H1 (cell line): ENCODE results near the gene OR6K2. TPM values are rescaled to one million over a fixed set of nuclear protein-coding genes. Genes with fewer than 3 reads are reported as not detected.

Experiments
- CTCF ChIA-PET: fragments of 300-600 bp; sonication (Branson Sonifier 250); formaldehyde crosslinking; loops from one replicate; lab custom pipeline; 2021; ENCODE audit not compliant: partially characterized antibody; lab: Charles Lee
- POLR2A ChIA-PET: fragments of 300-600 bp; sonication (Branson Sonifier 250); formaldehyde crosslinking; loops from one replicate; lab custom pipeline; 2021; ENCODE audit warnings: inconsistent platforms; ENCODE audit not compliant: partially characterized antibody; lab: Charles Lee
- DNase-seq, 2 experiments: peaks; one replicate each; pipeline versions ENCODE4 v3.0.0 to v3.0.0-alpha.2; 2010 to 2022; ENCODE audit warnings: low spot score in 2 of 2, low read depth in 1 of 2, mixed read lengths in 1 of 2
- FAIRE-seq: peaks from 2 replicates; lab custom pipeline; 2011; peaks lifted over from hg19 to GRCh38; lab: Jason Lieb, UNC
- H2AFZ ChIP-seq: 2 replicates; pipeline ENCODE4 v1.8.1; 2012; ENCODE audit warnings: low read length, inconsistent platforms
- H2AK5ac ChIP-seq: 2 replicates; pipeline ENCODE4 v1.6.1; 2013; ENCODE audit warnings: low read depth, low read length
- H2BK120ac ChIP-seq: replicated peaks from 2 replicates; pipeline ENCODE3; 2013; ENCODE audit warnings: low read depth, low read length, inconsistent platforms
- H2BK12ac ChIP-seq: 2 replicates; pipeline ENCODE4 v1.6.1; 2013; ENCODE audit warnings: low read depth, low read length
- H2BK15ac ChIP-seq: 2 replicates; pipeline ENCODE4 v1.6.1; 2013; ENCODE audit warnings: low read length
- H2BK20ac ChIP-seq: 2 replicates; pipeline ENCODE4 v1.6.1; 2013; ENCODE audit warnings: low read length
- H2BK5ac ChIP-seq: 2 replicates; pipeline ENCODE4 v1.6.1; 2013; ENCODE audit warnings: low read depth, low read length
- H3K14ac ChIP-seq: 2 replicates; pipeline ENCODE4 v1.6.1; 2013; ENCODE audit warnings: inconsistent platforms; ENCODE audit not compliant: insufficient read length
- H3K18ac ChIP-seq: 2 replicates; pipeline ENCODE4 v1.6.1; 2013; ENCODE audit warnings: low read length; ENCODE audit errors: extremely low read depth
- H3K23ac ChIP-seq: 2 replicates; pipeline ENCODE4 v1.6.1; 2013; ENCODE audit warnings: inconsistent platforms; ENCODE audit not compliant: insufficient read length
- H3K23me2 ChIP-seq: 2 replicates; pipeline ENCODE4 v1.6.1; 2013; ENCODE audit warnings: low read depth, low read length
- H3K27ac ChIP-seq: 2 replicates; pipeline ENCODE4 v1.6.1; 2011; ENCODE audit warnings: low read depth, low read length, inconsistent platforms
- H3K27me3 ChIP-seq, 4 experiments: replicated peaks in 1 of 4; 1 replicate in 1 of 4; 2 replicates in 3 of 4; pipeline versions ENCODE4 v1.6.1 to v1.8.1; 2011 to 2013; ENCODE audit warnings: low read length in 3 of 4, mild to moderate bottlenecking in 3 of 4, inconsistent platforms in 2 of 4, mixed read lengths in 2 of 4, moderate library complexity in 1 of 4; ENCODE audit not compliant: control insufficient read depth in 3 of 4, insufficient read depth in 3 of 4; ENCODE audit errors: extremely low read depth in 1 of 4
- H3K36me3 ChIP-seq, 4 experiments: 2 replicates each; pipeline versions ENCODE4 v1.6.1 to v1.8.1; 2011 to 2013; ENCODE audit warnings: mild to moderate bottlenecking in 4 of 4, low read length in 3 of 4, moderate library complexity in 2 of 4, control low read depth in 1 of 4, inconsistent platforms in 1 of 4; ENCODE audit not compliant: insufficient read depth in 4 of 4, control insufficient read depth in 2 of 4
- H3K4ac ChIP-seq: replicated peaks from 2 replicates; pipeline ENCODE3; 2013; ENCODE audit warnings: low read length, low read depth, mixed read lengths, inconsistent platforms; ENCODE audit not compliant: insufficient read length
- H3K4me1 ChIP-seq, 4 experiments: replicated peaks in 1 of 4; 1 replicate in 1 of 4; 2 replicates in 3 of 4; pipeline versions ENCODE4 v1.6.1 to v1.8.1; 2011 to 2013; ENCODE audit warnings: low read length in 3 of 4, inconsistent platforms in 2 of 4, mixed read lengths in 1 of 4; ENCODE audit not compliant: insufficient read depth in 4 of 4, control insufficient read depth in 3 of 4
- H3K4me2 ChIP-seq, 2 experiments: 2 replicates each; pipeline versions ENCODE4 v1.6.1 to v1.8.1; 2011 to 2013; ENCODE audit warnings: low read depth in 2 of 2, low read length in 2 of 2, control low read depth in 1 of 2, inconsistent platforms in 1 of 2, mild to moderate bottlenecking in 1 of 2; ENCODE audit not compliant: insufficient read depth in 1 of 2
- H3K4me3 ChIP-seq, 4 experiments: fragments of 200-600, 300-600 bp in 1 of 4; sonication (generic), shearing (Covaris generic), sonication (Bioruptor Twin) in 1 of 4; 2 replicates each; pipeline versions ENCODE4 v1.5.1 to v1.8.1; 2011 to 2016; ENCODE audit warnings: low read length in 4 of 4, low read depth in 3 of 4, control low read depth in 2 of 4, inconsistent platforms in 2 of 4, mild to moderate bottlenecking in 2 of 4, mixed read lengths in 1 of 4, moderate library complexity in 1 of 4; ENCODE audit not compliant: insufficient read depth in 2 of 4; ENCODE audit errors: extremely low read depth in 1 of 4
- H3K56ac ChIP-seq: replicated peaks from 2 replicates; pipeline ENCODE3; 2013; ENCODE audit warnings: low read depth, mild to moderate bottlenecking, mixed read lengths, low read length, inconsistent platforms; ENCODE audit not compliant: insufficient read length
- H3K79me1 ChIP-seq: 2 replicates; pipeline ENCODE4 v1.6.1; 2013; ENCODE audit warnings: low read depth, low read length, control low read depth
- H3K79me2 ChIP-seq, 2 experiments: 2 replicates each; pipeline versions ENCODE4 v1.6.1 to v1.8.1; 2012 to 2013; ENCODE audit warnings: low read length in 2 of 2, mild to moderate bottlenecking in 2 of 2, inconsistent platforms in 1 of 2; ENCODE audit not compliant: insufficient read depth in 2 of 2, control insufficient read depth in 1 of 2
- H3K9ac ChIP-seq, 4 experiments: replicated peaks in 1 of 4; 1 replicate in 1 of 4; 2 replicates in 3 of 4; pipeline versions ENCODE4 v1.6.1 to v1.8.1; 2011 to 2013; ENCODE audit warnings: low read depth in 3 of 4, low read length in 3 of 4, control low read depth in 2 of 4, mild to moderate bottlenecking in 2 of 4, moderate library complexity in 2 of 4, inconsistent platforms in 1 of 4; ENCODE audit errors: extremely low read depth in 1 of 4
- H3K9me3 ChIP-seq, 2 experiments: 2 replicates each; pipeline versions ENCODE4 v1.6.1 to v1.8.1; 2012 to 2013; ENCODE audit warnings: mild to moderate bottlenecking in 2 of 2, moderate library complexity in 2 of 2, control low read depth in 1 of 2, inconsistent platforms in 1 of 2, low read depth in 1 of 2, low read length in 1 of 2, mixed read lengths in 1 of 2; ENCODE audit not compliant: insufficient read depth in 2 of 2
- H4K20me1 ChIP-seq, 2 experiments: replicated peaks in 1 of 2; 2 replicates each; pipeline versions ENCODE3 to v1.8.1; 2011 to 2013; ENCODE audit warnings: inconsistent platforms in 2 of 2, low read length in 2 of 2, mild to moderate bottlenecking in 1 of 2; ENCODE audit not compliant: insufficient read depth in 2 of 2, control insufficient read depth in 1 of 2
- H4K5ac ChIP-seq: 2 replicates; pipeline ENCODE4 v1.6.1; 2013; ENCODE audit warnings: low read length, low read depth, mixed read lengths, inconsistent platforms; ENCODE audit not compliant: insufficient read length
- H4K8ac ChIP-seq: 2 replicates; pipeline ENCODE4 v1.8.0; 2013; ENCODE audit warnings: mild to moderate bottlenecking, moderate library complexity, low read length, inconsistent platforms; ENCODE audit not compliant: insufficient read depth; ENCODE audit errors: extremely low read depth
- H4K91ac ChIP-seq: replicated peaks from 2 replicates; pipeline ENCODE3; 2013; ENCODE audit warnings: low read length, mixed read lengths, inconsistent platforms; ENCODE audit not compliant: insufficient read length
- BACH1 ChIP-seq: IDR thresholded peaks from 2 replicates; pipeline ENCODE4 v1.6.1; 2012; ENCODE audit warnings: low read length, improper control_type of control experiment
- CEBPB ChIP-seq: IDR thresholded peaks from 2 replicates; pipeline ENCODE4 v1.6.1; 2012; ENCODE audit warnings: low read depth, low read length
- JUND ChIP-seq: IDR thresholded peaks from 2 replicates; pipeline ENCODE4 v1.6.1; 2011; ENCODE audit warnings: mild to moderate bottlenecking, improper control_type of control experiment, low read length
- POLR2AphosphoS5 ChIP-seq: IDR thresholded peaks from 2 replicates; pipeline ENCODE4 v1.6.1; 2011; ENCODE audit warnings: low read depth, low read length
- SUZ12 ChIP-seq: fragments of 200-600 bp; sonication (generic); IDR thresholded peaks from 2 replicates; pipeline ENCODE4 v1.6.1; 2012; ENCODE audit warnings: mild to moderate bottlenecking, inconsistent platforms, low read length, moderate library complexity, mixed read lengths
- TCF12 ChIP-seq: IDR thresholded peaks from 2 replicates; pipeline ENCODE4 v1.6.1; 2011; ENCODE audit warnings: low read depth, mild to moderate bottlenecking, low read length
- polyA plus RNA-seq, 7 experiments: library from polyadenylated mRNA; depleted of rRNA in 3 of 7; stranded (reverse) in 5 of 7; unstranded in 2 of 7; fragments of >200 nt in 5 of 7; fragments of 200-250 nt in 2 of 7; gene quantifications; 1 replicate in 5 of 7; 2 replicates in 1 of 7; 4 replicates in 1 of 7; pipeline versions ENCODE4 v1.2.1 to v1.2.3, GENCODE V29; 2011 to 2013; ENCODE audit warnings: missing spikeins in 2 of 7, mixed read lengths in 2 of 7
- total RNA-seq: library from RNA; stranded (reverse); fragmentation: NEBNext Ultra II Directional; extraction: Animal tissue kit (Norgen Biotek cat#: 25700); gene quantifications from 2 replicates; pipeline ENCODE4 v1.2.1, GENCODE V29; 2021
- TF ChIP-seq, protein P1 (sequence below): IDR thresholded peaks from 2 replicates; pipeline ENCODE4 v1.6.1; 2012; ENCODE audit warnings: inconsistent platforms

Gene OR6K2
- total and polyA plus RNA-seq, 2 of the 8 experiments (the other 6 are each of a cell fraction or from before 2014, with no cell fraction given) = not detected

DNA sequence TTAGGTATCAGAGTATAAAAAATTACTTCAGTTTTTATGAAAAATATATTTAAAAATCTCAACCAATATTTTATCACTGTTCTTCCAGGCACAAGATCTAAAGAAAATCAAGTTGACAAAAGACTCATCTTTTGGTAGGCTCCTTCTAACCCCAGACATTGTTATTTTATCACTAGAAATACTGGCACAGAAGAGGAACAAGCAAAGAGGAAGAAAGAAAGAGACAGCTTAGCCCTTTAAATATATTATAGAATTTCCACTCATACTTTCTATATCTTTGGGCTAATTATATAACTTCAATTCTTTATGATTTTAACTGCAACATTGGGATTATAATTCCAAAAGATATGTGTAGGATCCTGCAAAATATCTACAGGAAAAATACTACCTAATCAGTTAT lies 46.4 kb downstream of the OR6K2 start:
- no peaks in the 10 kb centered on the region for H3K4me1 ChIP-seq
- H3K4me2 ChIP-seq = no peak overlapping the region
- H3K23ac ChIP-seq = no peak overlapping the region
- no peak overlapping the region for H2BK12ac ChIP-seq
- H2BK20ac ChIP-seq = no peak overlapping the region
- TF ChIP-seq TCF12 (no peak), JUND (no peak), POLR2AphosphoS5 (no peak), SUZ12 (no peak), BACH1 (no peak), CEBPB (no peak)
- TF ChIP-seq, protein P1, sequence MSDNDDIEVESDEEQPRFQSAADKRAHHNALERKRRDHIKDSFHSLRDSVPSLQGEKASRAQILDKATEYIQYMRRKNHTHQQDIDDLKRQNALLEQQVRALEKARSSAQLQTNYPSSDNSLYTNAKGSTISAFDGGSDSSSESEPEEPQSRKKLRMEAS = no peak
- H2BK120ac ChIP-seq = no peak overlapping the region
- no peak overlapping the region for H4K5ac ChIP-seq
- no peak overlapping the region for H3K4me3 ChIP-seq
- no peak for FAIRE-seq
- no peak overlapping the region for H2BK5ac ChIP-seq
- H2BK15ac ChIP-seq = no peak overlapping the region
- H2AFZ ChIP-seq = no peak overlapping the region
- no peak overlapping the region for H3K14ac ChIP-seq
- no peaks in the 10 kb centered on the region for H3K79me2 ChIP-seq
- no peaks in the 10 kb centered on the region for H3K79me1 ChIP-seq
- H3K36me3 ChIP-seq = no peaks in the 10 kb centered on the region
- no peaks in the 10 kb centered on the region for H3K9me3 ChIP-seq
- H4K91ac ChIP-seq = no peak overlapping the region
- POLR2A ChIA-PET = no interaction called here
- no peak overlapping the region for H2AK5ac ChIP-seq
- H3K18ac ChIP-seq = no peak overlapping the region
- no peaks in the 10 kb centered on the region for H3K27me3 ChIP-seq
- H3K9ac ChIP-seq = no peak overlapping the region
- H4K8ac ChIP-seq = no peak overlapping the region
- no peaks in the 10 kb centered on the region; the same call in 1 of the 2 replicates for H3K23me2 ChIP-seq
- H4K20me1 ChIP-seq = no peaks in the 10 kb centered on the region
- no peak overlapping the region for H3K56ac ChIP-seq
- no peak overlapping the region for H3K27ac ChIP-seq
- no peak overlapping the region for H3K4ac ChIP-seq
- CTCF ChIA-PET = no interaction called here
- DNase-seq = no peak
